ENCODE measurements around the gene FAM171A1.

The FAM171A1 gene

GRCh38 chr10:15166325-15166724 is 204.8 kb downstream of the FAM171A1 start:
- DNase-seq: no peak

DNA sequence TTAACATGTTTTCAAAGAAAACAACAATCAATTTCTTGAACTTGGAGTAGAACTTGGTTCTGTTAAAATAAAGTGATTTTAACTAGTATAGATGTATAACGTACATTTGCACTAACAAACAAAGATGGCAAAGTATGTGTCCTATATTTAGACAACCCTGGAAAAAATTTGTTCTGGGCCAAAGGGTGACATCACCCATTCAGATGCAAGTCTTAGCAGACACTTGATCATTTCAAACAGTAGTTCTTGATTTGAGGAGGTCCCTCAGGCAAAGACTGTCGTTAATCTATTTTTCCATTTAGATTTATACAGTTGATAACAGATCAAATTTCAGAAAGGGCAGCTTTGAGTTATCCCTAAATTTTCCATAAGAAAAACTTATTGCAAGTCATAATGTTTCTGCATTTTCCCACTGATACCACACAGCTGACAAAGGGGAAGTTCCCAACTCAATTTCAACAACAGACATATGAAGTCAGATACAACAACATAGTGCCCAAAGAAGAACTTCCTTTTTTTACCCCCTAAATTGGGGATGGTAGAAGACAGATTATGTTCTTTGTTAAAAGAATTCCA is 207.7 kb downstream of the FAM171A1 start:
- no peak for DNase-seq
